Measurements from ENCODE around the gene IL10RA. TPM values are rescaled to one million over a fixed set of nuclear protein-coding genes. Genes with fewer than 3 reads are reported as not detected.

IL10RA gene
- total and polyA plus RNA-seq, 4 donors = 1.7 to 59.2 (median 14.6) TPM

DNA sequence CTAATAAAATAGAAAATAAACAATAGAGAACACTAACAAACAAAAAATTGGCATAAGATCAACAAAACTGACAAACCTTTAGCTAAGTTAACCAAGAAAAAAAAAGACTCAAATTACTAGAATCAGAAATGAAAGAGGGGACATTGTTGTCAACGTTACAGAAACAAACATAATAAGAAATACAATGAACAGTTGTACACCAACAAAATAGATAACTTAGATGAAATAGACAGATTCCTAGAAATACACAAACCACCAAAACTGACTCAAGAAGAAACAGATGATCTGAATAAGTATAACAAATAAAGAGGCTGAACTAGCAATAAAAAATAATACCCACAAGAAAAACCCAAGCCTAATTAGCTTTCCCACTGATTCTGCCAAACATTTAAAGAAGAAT lies 55.9 kb downstream of the IL10RA start:
- no peak overlapping the region for H3K27ac ChIP-seq (ENCODE audit: low read depth in 1 of 2, low read length in 2 of 2)
- no peaks in the 10 kb centered on the region for H3K27me3 ChIP-seq (ENCODE audit: control insufficient read depth in 1 of 2, insufficient read depth in 2 of 2, low read length in 1 of 2)
- no peak for ATAC-seq (ENCODE audit: low FRiP score)
- H3K9me3 ChIP-seq (ENCODE audit: control insufficient read depth, low read length) = no peaks in the 10 kb centered on the region
- H3K4me1 ChIP-seq (ENCODE audit: control insufficient read depth in 1 of 2, insufficient read depth in 2 of 2, low read length in 2 of 2) = no peaks in the 10 kb centered on the region
- no peaks in the 10 kb centered on the region for H3K36me3 ChIP-seq (ENCODE audit: control insufficient read depth in 1 of 2, insufficient read depth in 2 of 2, low read length in 1 of 2)
- WGBS, 2 donors = 77 to 83% methylated on average over 1 of the region's 1 CpG
- no peak overlapping the region for H3K4me3 ChIP-seq (ENCODE audit: low read length in 2 of 2)
- no peak for DNase-seq
- intact Hi-C loops (cut with DNase I) = no loop called here

GRCh38 chr11:118042796-118043195 lies 56.6 kb downstream of the IL10RA start:
- no peak for ATAC-seq (ENCODE audit: low FRiP score)
- WGBS, 2 donors = 56 to 61% methylated on average over 4 of the region's 4 CpGs
- Histone ChIP-seq H3K4me3 (ENCODE audit: low read length in 2 of 2) (no peak overlapping the region), H3K36me3 (ENCODE audit: control insufficient read depth in 1 of 2, insufficient read depth in 2 of 2, low read length in 1 of 2) (no peaks in the 10 kb centered on the region), H3K27ac (ENCODE audit: low read depth in 1 of 2, low read length in 2 of 2) (no peak overlapping the region), H3K9me3 (ENCODE audit: control insufficient read depth, low read length) (no peaks in the 10 kb centered on the region), H3K27me3 (ENCODE audit: control insufficient read depth in 1 of 2, insufficient read depth in 2 of 2, low read length in 1 of 2) (no peaks in the 10 kb centered on the region), H3K4me1 (ENCODE audit: control insufficient read depth in 1 of 2, insufficient read depth in 2 of 2, low read length in 2 of 2) (no peaks in the 10 kb centered on the region)
- no peak for DNase-seq
- intact Hi-C loops (cut with DNase I) = no loop called here

- Histone ChIP-seq H3K9me3 (ENCODE audit: control insufficient read depth, low read length) (no peaks in the 10 kb centered on the region), H3K27ac (ENCODE audit: low read depth in 1 of 2, low read length in 2 of 2) (no peak overlapping the region), H3K4me3 (ENCODE audit: low read length in 2 of 2) (no peak overlapping the region), H3K4me1 (ENCODE audit: control insufficient read depth in 1 of 2, insufficient read depth in 2 of 2, low read length in 2 of 2) (no peaks in the 10 kb centered on the region), H3K27me3 (ENCODE audit: control insufficient read depth in 1 of 2, insufficient read depth in 2 of 2, low read length in 1 of 2) (no peaks in the 10 kb centered on the region), H3K36me3 (ENCODE audit: control insufficient read depth in 1 of 2, insufficient read depth in 2 of 2, low read length in 1 of 2) (no peaks in the 10 kb centered on the region)
- ATAC-seq (ENCODE audit: low FRiP score) = no peak
- no peak for DNase-seq
- intact Hi-C loops (cut with DNase I) = no loop called here
- WGBS, 2 donors = 65 to 71% methylated on average over 2 of the region's 2 CpGs
These were observed 59.0 kb downstream of the IL10RA start for GRCh38 chr11:118045191-118045590.

DNA sequence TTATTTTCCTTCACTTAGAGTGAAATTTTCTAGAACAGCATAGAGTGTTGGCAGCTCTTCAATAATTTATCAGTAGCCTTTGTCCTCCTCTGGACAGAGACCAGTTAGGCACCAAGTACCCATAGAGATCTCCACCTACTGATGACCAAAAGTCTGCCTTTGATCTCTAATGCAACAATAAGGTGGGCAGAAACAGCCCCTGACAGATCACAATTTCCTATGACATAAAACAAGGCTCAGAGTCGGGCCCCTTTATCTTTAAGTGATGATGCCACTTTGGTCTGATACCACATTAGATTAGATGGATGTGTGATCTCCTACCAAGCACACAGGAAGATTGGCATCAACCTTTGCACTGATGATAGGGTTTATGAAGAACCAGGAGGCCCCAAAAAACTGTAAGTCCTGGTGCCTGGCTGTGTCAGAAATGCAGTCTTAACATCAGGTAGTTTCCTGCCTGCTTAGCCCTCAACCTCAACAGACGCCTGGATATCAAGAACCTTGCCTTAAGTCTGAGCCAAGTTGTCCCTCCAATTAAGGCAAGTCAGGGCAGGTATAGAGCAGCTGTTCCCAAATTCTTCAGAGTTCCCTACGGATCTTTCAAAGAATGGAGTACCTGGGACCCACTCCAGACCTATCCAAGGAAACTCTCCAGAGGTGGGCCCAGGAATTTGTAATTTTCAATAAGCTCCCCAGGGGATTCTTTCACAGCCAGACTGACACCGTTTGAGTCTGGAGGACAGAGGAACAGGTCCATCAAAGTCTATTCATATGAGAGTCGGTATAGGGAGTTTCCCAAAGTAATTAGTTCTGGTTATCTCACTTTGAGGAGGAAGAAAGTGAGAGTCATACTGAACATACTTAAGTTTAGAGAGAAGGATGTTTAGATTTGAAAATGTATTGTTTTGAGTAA lies 60.1 kb downstream of the IL10RA start:
- Histone ChIP-seq H3K36me3 (ENCODE audit: control insufficient read depth in 1 of 2, insufficient read depth in 2 of 2, low read length in 1 of 2) (no peaks in the 10 kb centered on the region), H3K27me3 (ENCODE audit: control insufficient read depth in 1 of 2, insufficient read depth in 2 of 2, low read length in 1 of 2) (no peaks in the 10 kb centered on the region), H3K4me1 (ENCODE audit: control insufficient read depth in 1 of 2, insufficient read depth in 2 of 2, low read length in 2 of 2) (no peaks in the 10 kb centered on the region), H3K9me3 (ENCODE audit: control insufficient read depth, low read length) (no peaks in the 10 kb centered on the region), H3K27ac (ENCODE audit: low read depth in 1 of 2, low read length in 2 of 2) (no peak overlapping the region), H3K4me3 (ENCODE audit: low read length in 2 of 2) (no peak overlapping the region)
- 48 to 50% methylated on average over 5 of the region's 5 CpGs for whole genome bisulfite sequencing, 2 donors
- intact Hi-C loops (cut with DNase I) = no loop called here
- no peak for ATAC-seq (ENCODE audit: low FRiP score)
- no peak for DNase-seq

DNA sequence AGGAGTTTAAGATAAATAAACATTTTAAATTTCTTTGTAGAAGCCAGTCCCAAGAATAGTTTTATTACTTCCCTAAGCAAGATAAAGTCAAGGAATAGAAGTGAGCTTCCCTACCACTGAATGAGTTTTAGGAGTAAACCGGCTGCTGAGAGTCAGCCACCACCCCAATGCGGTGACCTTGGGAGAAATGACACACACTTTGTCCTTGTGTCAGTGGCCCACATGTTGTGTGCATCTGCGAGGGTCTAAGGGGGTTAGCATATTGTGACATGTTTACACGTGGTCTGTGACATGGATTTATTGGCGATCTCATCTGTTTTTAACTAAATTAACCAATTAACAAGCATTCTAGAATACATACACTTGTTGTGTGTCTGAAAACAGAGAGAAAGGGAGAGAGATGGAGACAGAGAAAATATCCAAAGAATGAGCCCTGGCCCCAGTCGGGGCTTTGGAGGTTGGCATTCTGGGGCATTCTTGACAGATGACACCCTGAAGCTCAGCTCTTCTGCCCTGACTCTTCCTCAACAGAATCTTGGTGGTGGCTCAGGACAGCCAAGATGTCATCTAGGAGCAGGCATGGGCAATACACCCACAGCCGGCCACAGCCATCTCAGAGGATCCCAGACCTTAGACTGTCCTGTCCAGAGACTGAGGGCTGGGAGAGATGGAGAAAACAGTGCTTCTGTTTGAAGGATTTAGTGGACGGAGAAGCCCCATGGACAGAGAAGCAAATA lies 60.9 kb downstream of the IL10RA start:
- WGBS, 2 donors = 68 to 69% methylated on average over 8 of the region's 8 CpGs
- intact Hi-C loops (cut with DNase I) = no loop called here
- ATAC-seq (ENCODE audit: low FRiP score) (no peak), DNase-seq (no peak)
- no peaks in the 10 kb centered on the region for H3K4me1 ChIP-seq (ENCODE audit: control insufficient read depth in 1 of 2, insufficient read depth in 2 of 2, low read length in 2 of 2)
- no peak overlapping the region for H3K4me3 ChIP-seq (ENCODE audit: low read length in 2 of 2)
- no peaks in the 10 kb centered on the region for H3K36me3 ChIP-seq (ENCODE audit: control insufficient read depth in 1 of 2, insufficient read depth in 2 of 2, low read length in 1 of 2)
- H3K27me3 ChIP-seq (ENCODE audit: control insufficient read depth in 1 of 2, insufficient read depth in 2 of 2, low read length in 1 of 2) = no peaks in the 10 kb centered on the region
- H3K9me3 ChIP-seq (ENCODE audit: control insufficient read depth, low read length) = no peaks in the 10 kb centered on the region
- no peak overlapping the region for H3K27ac ChIP-seq (ENCODE audit: low read depth in 1 of 2, low read length in 2 of 2)

GRCh38 chr11:118047749-118048148 lies 61.6 kb downstream of the IL10RA start:
- H3K4me3 ChIP-seq (ENCODE audit: low read length in 2 of 2) = no peak overlapping the region
- intact Hi-C loops (cut with DNase I) = no loop called here
- H3K9me3 ChIP-seq (ENCODE audit: control insufficient read depth, low read length) = no peaks in the 10 kb centered on the region
- 52 to 64% methylated on average over 4 of the region's 4 CpGs for WGBS, 2 donors
- H3K4me1 ChIP-seq (ENCODE audit: control insufficient read depth in 1 of 2, insufficient read depth in 2 of 2, low read length in 2 of 2) = no peaks in the 10 kb centered on the region
- DNase-seq (no peak), ATAC-seq (ENCODE audit: low FRiP score) (no peak)
- no peak overlapping the region for H3K27ac ChIP-seq (ENCODE audit: low read depth in 1 of 2, low read length in 2 of 2)
- H3K36me3 ChIP-seq (ENCODE audit: control insufficient read depth in 1 of 2, insufficient read depth in 2 of 2, low read length in 1 of 2) = no peaks in the 10 kb centered on the region
- H3K27me3 ChIP-seq (ENCODE audit: control insufficient read depth in 1 of 2, insufficient read depth in 2 of 2, low read length in 1 of 2) = no peaks in the 10 kb centered on the region

DNA sequence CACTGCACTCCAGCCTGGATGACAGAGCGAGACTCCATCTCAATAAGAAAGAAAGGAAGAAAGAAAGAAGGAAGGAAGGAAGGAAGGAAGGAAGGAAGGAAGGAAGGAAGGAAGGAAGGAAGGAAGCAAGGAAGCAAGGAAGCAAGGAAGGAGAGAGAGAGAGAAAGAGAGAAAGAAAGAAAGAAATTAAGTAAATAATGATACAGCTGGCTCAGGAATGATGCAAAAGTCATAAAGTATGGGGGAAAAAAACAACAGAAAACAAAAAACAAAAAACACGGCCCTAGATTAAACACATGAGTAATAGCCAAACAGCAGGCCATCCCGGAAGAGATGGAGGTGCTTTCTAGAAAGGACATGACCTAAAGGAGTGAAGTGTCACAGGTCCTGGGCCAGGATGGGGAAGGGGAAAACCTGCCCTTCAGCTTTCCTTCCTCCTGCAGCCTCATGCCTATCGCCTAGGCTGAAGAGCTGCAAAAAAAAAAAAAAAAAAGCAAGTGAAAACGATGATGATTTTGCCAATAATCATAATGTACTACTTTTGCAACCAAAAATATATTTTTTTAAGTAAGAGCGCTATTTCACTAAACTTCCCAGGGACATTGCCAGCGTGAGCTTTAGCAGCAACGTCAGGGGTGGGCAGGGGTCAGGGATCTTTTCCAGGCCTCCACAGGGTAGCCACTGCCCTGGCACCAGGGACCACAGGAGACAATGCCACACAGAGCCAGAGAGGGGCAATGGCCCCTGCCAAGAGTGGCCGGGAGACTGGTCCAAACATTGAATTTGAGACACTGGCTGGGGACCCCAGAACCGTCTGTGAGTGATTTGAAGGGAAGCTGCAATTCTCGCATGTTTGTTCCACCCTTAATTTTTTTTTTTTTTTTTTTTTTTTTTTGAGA lies 62.5 kb downstream of the IL10RA start:
- ATAC-seq (ENCODE audit: low FRiP score) (no peak), DNase-seq (peak in 1 of 2 donors; percentile 65)
- Histone ChIP-seq H3K36me3 (ENCODE audit: control insufficient read depth in 1 of 2, insufficient read depth in 2 of 2, low read length in 1 of 2) (no peaks in the 10 kb centered on the region), H3K9me3 (ENCODE audit: control insufficient read depth, low read length) (no peaks in the 10 kb centered on the region), H3K27ac (ENCODE audit: low read depth in 1 of 2, low read length in 2 of 2) (no peak overlapping the region), H3K4me1 (ENCODE audit: control insufficient read depth in 1 of 2, insufficient read depth in 2 of 2, low read length in 2 of 2) (no peaks in the 10 kb centered on the region), H3K27me3 (ENCODE audit: control insufficient read depth in 1 of 2, insufficient read depth in 2 of 2, low read length in 1 of 2) (no peaks in the 10 kb centered on the region), H3K4me3 (ENCODE audit: low read length in 2 of 2) (no peak overlapping the region)
- 61 to 68% methylated on average over 11 of the region's 11 CpGs for WGBS, 2 donors
- intact Hi-C loops (cut with DNase I) = no loop called here

- intact Hi-C loops (cut with DNase I) = no loop called here
- WGBS, 2 donors = 88 to 92% methylated on average over 6 of the region's 6 CpGs
- H3K27me3 ChIP-seq (ENCODE audit: control insufficient read depth in 1 of 2, insufficient read depth in 2 of 2, low read length in 1 of 2) = no peaks in the 10 kb centered on the region
These were observed 63.6 kb downstream of the IL10RA start for GRCh38 chr11:118049771-118050170.

More at GRCh38 chr11:118049771-118050170, 63.6 kb downstream of the IL10RA start:
- H3K27ac ChIP-seq (ENCODE audit: low read depth in 1 of 2, low read length in 2 of 2) = no peak overlapping the region
- H3K4me1 ChIP-seq (ENCODE audit: control insufficient read depth in 1 of 2, insufficient read depth in 2 of 2, low read length in 2 of 2) = no peaks in the 10 kb centered on the region
- H3K4me3 ChIP-seq (ENCODE audit: low read length in 2 of 2) = no peak overlapping the region
- no peaks in the 10 kb centered on the region for H3K9me3 ChIP-seq (ENCODE audit: control insufficient read depth, low read length)
- no peak for ATAC-seq (ENCODE audit: low FRiP score)
- no peaks in the 10 kb centered on the region for H3K36me3 ChIP-seq (ENCODE audit: control insufficient read depth in 1 of 2, insufficient read depth in 2 of 2, low read length in 1 of 2)
- DNase-seq = no peak

Measured in aorta (tissue), 5 donors.